HG03565 (cell line): ENCODE data around the gene SOX1.

Experiments used
- ATAC-seq: cut with Tn5 transposase; IDR thresholded peaks from one replicate; pipeline ENCODE4 v1.9.1; 2021; ENCODE audit warnings: mild to moderate bottlenecking, moderate library complexity; ENCODE audit not compliant: unreplicated experiment

Gene SOX1

DNA sequence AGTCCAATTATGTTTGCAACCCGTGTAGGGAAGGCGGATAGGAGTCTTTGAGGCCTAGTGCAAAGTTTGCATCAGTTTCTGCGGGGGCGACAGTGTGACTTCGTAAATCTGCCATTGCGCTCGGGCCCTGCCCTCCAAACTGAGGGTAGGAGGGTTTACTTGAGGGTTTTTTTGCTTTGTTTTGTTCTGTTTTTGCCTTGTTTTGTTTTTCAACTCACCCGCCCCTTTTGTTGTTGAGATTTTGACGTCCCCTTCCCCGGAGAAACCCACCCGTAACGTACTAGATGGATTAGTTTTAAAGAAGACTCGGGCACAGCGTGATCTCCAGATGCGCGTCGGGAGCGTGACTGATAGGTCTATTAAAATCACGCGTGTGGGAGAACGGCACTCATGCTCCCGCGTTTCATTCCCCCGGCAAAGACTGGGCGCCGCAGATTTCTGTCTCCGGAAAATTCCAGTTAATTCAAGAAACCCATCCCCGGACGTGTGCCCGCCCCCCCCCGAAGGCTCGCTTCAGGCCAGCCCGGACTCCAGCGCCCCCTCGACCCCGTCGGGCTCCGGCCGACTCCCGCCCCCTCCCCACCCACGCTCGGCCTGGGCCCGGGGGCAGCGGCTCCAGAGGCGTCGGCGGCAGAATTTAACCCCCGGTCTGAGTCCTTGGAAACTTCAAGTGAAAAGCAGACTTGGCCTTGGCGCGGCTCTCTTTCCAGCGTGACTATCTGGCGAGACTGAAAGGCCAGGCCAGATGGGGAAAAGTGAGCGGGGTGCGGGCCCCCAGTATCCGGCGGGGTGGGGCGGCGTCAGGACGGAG is 5.0 kb downstream of the SOX1 start:
- ATAC-seq: no peak

DNA sequence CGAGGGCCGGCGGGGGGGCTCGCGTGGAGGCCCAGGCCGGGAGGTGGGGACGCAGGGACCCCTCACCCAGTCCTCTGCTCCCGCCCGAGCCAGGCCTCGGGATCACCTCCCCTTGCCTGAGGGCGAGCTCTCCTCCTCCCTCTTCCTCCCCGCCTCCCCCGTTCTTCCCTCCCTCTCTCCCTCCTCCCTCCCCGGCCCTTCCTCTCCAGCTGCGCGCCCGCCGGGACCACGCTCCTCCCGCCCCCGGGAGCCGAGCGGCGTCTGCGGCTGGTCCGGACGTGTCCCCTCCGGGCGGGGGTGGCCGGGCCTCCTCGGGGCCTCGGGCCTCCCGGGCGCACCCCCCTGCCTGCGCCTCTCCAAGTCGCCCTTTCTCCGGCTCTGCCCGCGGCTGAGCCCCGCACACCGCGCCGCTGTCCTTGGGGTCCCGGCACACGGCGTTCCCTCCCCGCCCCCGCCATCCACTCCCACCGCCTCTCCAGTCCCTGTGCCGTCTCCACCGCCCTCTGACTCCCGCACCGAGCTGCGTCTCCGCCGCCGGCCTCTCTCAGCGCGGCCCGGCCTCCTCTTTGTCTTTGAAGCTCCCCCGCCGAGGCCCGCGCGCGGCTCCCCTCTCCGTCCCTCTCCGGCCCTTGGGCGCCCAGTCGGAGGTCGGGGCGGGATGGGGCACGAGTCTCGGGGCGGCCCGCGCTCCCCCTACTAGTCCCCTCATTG is 5.7 kb downstream of the SOX1 start:
- no peak for ATAC-seq

DNA sequence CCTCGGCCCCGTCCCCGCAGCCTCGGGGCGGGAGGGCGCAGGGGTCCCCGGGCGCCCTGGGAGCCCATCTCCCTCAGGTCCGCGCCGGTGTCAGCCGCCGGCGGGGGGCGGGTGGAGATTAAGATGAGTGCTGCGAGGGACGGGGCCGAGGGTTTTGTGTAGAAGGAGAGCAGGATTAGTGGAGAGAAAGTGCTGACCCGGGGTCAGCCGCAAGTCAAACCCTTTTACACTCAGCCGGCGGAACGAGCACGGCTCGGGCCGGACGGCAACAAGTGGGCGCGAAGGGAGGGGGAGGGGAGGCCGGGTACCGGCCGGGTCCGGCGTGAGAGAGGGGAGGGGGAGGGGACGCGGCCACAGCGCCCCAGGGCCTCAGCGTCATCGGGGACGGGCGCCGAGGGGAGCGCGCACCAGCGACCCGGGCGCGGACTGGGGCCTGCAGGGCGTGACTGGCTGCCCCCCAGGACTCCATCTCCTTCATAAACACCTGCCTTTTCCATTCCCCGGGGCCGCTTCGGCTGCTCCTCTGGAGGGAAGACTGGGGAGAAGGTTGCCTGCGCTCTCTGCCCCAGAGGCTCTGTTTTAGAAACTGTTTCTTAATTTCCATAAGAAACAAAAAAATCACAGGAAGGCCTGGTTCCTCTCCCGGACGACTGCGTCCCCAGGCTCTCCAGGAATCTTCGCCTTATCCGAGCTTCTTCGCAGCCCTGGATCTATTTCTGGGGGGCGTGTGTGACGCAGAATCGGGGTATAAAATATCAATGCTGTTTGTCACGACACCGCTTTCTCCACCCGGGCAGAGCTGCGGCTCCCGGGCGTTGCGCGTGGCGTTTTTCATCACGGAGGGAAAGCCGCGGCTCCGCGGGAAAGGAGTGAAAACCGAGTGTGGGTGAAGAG is 6.5 kb downstream of the SOX1 start:
- ATAC-seq: no peak

DNA sequence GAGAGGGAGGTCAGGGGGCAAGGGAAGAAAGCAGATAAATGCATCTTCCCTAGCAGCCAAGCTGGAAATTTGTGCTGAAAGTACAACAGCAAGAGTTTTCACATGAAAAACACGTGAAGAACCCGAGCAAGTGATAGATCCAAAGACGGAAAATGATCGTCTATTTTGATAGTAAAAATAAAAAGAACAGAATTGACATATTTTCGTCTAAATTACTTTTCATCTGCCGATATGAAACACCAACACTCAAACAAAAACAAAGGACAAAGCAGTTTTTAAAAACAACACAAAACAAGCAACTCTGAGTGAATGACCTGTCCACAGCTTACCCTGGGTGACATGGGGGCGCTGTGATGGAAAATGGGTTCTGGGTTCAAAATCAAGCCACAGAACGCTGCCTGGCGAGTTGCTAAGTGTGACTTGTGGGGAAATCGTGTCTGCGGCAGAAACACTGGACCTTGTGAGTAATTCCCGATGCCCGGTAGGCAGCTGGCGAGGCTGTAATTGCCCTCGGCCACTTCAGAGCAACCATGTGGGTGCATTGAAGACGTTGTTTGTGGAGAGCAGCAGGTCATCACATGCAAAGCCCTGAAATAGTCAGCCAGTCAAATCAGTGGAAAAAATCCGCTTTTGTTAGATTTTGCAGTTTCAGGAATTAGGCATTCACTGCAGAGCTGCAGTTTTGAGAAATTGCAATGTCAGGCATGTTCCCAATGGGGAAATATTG is 7.4 kb downstream of the SOX1 start:
- ATAC-seq: no peak

DNA sequence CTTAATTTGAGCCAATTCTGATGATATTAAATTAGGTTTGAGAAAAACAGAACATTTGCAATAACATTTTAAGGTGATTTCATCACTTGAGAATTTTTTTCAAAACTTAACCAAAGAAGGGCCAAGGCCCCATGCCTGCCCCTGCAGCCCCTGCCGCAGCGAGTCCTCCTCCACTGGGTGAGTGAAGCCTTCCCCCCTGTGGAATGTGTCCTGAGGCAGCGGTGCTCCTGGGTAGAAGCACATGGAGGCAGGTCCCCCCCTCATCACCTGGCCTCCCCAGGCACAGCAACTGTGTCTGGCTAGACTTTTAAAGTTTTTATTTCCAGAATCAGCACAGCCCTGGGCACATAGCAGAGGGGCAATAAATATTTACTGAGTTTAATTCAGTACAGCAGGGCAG is 10.8 kb downstream of the SOX1 start:
- no peak for ATAC-seq

DNA sequence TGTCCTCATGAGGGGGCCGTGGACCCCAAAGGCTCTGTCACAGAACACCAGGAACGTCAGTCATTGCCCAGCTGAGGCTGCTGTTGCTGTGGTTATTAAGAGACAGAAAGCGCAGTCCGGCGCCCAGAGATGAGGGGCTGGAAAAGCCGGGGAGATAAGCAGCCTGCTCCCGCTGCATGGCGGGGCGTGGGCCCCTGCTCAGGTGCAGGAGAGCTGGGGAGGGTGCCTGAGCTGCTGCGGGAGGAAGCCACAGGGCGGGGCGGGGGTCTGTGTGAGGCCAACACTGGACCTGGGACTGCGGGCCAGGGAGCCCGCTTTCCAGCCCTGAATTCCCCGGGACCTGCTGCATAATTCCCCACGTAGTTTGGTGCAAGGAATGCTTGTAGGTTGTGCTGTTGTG is 11.3 kb downstream of the SOX1 start:
- no peak for ATAC-seq

DNA sequence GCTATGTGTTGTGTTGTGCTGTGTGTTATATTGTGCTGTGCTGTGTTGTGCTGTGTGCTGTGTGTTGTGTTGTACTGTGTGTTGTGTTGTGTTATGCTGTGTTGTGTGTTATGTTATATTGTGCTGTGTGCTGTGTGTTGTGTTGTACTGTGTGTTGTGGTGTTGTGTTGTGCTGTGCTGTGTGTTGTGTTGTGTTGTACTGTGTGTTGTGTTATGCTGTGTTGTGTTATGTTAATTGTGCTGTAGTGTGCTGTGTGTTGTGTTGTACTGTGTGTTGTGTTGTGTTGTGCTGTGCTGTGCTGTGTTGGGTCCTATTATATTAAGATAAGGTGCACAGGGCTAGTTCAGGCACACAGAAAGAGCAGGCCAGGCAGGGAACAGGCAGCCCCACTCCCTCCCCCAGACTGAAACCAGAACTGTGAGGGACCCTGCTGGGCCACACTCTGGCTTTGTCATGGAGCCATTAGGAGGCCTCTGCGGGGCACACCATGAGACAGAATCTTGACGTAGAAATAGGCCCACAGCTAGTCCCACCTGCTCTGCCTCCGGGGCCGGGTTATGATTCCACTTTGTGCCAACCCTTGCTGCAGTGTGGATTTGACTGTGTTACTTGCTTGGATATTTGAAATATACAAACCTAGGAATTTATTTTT is 12.1 kb downstream of the SOX1 start:
- ATAC-seq: no peak

DNA sequence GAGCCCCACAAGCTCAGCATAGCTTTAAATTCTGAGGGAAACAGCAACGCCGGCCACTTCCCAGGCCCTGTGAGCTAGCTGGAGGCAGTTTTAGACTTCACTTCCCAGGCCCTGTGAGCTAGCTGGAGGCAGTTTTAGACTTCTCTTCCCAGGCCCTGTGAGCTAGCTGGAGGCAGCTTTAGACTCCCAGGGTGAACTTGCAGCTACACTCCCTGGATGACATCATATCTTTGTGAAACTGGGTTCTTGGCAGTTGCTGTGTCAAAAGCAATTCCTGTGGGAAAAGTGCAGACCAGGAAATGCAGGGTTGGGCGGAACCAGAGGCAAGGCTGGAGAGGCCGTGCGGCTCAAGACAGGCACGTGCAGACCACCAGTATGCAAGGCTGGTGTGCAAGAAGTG is 12.7 kb downstream of the SOX1 start:
- no peak for ATAC-seq

DNA sequence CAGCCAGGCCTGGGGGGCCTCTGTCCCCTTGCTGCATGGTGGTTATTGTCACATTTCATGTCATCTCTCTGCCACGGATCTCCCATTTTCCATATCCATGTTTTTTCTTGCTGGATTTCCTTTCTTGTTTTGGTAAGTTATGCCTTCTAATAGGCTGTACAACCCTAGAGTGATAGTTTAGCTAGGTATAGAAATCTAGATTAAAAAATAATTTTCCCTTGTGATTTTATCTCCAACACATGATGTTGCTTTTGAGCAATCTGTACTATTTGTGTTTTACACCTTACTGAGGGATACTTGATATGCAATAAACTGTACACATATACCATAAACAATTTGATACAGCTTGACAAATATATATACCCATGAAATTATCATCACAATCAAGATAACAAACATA is 17.0 kb downstream of the SOX1 start:
- ATAC-seq: no peak

DNA sequence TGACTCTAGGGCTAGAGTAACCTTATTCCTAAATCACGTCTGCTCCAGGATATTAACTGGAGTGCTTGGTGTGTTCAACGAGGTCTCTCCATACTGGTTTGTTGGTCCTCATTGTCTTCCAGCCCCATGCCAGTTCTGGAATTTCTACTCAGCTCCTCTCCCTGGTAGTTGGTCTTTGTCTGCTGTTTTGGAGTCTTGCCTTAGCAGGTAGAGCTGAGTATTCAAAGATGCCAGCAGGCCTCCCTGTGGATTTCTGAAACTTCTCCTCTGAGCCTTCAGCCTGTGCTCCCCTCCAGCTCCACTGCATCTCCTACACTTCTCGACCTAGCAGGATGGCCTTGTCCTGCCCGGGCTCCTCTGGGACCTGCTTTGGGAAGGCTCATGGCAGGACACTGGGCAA is 25.5 kb downstream of the SOX1 start:
- ATAC-seq: no peak

DNA sequence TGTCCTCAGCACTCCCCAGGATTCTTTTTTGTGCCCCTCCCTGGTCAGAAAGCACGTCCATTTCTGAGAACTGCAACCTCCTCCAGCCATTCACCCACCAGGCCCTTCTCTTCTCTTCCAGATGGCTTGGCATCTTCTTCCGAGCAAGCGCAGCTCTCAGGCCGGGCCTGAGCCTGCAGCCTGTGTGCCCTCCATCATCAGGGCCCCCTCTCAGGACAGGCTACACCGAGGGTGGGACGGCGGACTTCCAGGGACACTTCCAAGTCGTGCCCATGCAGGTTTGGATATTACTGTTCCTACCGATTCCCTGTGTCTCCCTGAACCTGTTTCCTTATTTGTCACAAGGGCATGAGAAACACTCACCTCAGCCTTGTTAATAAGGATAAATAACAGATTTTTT is 28.4 kb downstream of the SOX1 start:
- no peak for ATAC-seq

DNA sequence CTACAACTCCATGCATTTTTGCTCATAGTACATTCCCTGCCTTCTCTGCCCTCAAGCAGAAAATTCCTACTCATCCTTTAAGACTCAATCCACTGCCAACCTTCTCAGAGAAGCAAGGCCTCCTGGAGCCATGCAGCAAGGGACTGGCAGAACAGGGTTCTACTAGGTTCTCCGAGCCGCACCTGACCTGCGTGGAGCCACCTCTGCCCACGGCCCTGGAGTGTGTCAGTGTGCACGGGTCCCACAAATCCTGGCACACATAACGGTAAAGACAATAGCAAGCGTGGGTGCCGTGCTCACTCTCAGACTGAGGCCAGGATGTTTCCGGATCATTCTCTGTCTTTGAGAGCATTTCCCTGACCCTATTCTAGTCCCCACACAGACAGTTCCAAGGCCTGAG is 30.0 kb downstream of the SOX1 start:
- no peak for ATAC-seq

DNA sequence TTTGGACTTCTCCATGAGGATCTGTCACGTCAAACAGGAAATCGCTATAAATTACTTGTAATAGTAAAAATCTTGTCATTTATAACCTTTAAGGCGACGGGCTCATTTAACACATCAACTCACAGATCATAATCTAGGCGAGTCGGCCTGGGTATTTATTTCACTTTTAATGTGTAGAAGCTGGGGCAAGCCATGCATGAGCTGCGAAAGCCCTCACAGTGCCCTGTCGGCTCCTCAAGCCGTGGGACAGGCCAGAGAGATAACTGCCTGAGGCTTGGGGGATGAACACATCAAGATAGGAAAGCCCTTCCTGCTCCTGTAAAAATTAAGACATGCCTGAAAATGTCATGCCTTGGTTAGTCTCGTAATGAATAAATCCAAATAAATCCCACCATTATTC is 30.8 kb downstream of the SOX1 start:
- ATAC-seq: no peak

DNA sequence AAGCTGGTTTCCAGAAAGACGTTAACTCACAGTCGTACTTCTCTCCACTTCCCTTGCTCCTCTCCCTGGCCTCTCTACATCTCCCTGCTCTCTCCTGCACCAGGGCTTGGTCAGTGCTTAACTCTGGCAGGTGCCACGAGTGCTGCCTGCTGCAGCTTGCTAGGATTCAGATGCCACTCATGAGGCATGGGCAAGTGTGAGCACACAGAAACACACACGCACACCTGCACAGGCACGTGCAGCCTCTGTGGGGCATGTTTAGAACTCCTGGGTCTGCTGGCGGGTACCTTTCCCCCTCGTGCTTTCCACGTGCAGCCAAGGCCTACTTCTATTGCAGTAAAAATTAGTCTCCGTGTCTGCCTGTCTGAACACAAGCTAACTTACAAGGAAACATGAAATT is 31.8 kb downstream of the SOX1 start:
- no peak for ATAC-seq

DNA sequence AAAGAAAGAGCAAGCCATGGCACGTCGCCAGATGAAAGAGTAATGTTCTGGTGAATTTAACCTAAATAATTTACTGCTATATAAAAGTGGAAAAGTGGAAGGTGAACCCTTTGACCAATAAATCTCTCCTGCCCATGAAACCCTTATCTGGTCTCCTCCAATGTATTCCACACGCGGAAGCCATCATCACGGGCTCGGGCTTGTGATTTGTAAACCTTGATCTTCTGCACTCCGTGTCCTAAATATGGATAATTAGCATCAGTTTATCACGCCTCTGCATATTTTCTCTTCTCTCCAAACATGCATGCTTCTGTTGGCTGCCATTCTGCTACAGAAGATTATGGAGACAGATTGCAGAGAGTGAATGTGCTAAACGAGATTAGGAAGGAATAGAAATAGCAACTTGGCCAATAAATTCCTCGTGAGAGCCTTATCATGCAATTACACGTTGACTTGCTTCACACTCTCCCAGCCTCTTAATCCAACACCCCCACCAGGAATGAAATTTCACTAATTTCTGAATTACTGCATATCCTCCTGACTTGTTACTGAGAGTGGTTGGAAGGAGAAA is 34.5 kb downstream of the SOX1 start:
- no peak for ATAC-seq

DNA sequence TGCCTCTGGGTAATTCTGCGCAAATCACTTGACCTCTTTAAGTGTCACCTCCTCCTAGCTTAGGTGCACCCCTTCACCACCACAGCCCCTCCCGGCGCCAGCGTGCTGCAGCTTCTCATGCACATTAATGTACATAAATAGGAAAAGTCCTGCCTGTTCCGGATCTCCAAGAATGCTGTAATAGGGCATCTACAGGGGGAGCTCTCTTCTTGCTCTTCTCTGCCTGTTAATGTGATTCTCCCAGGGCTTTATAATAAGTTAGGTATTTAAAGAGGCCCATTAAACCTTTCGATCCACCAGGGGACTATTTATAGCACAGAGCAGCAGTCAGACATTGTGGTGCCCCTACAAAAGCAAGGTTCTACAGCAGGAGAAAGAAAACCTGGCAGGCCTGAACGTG is 35.3 kb downstream of the SOX1 start:
- ATAC-seq: no peak

DNA sequence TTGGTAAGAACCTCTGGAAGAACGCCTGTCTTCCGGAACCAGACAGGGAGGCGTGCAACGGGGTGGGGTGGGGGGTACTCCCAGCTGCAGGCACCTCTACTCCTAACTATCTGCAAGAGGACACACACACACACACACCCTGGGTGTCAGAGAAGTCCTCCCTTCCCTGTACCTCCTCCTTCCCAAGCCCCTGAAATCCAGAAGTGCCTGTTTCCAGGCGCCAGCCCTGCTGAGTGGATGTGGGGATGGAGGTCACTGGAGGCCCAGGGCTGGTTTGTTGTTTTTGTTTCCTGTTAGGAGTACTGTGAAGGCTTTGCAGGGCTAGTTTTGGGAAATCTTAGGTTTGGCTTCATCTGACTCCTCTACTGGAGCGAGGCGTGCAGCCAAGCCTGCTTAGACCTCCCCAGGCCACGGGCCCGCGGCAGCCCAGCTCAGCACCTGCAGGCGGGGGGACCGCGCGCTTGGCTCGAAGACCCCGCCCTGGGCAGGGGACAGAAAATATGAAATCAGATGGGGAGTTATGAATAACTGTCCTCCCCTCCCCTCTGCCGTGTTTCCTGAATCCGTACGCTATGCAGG is 36.4 kb downstream of the SOX1 start:
- ATAC-seq: no peak

DNA sequence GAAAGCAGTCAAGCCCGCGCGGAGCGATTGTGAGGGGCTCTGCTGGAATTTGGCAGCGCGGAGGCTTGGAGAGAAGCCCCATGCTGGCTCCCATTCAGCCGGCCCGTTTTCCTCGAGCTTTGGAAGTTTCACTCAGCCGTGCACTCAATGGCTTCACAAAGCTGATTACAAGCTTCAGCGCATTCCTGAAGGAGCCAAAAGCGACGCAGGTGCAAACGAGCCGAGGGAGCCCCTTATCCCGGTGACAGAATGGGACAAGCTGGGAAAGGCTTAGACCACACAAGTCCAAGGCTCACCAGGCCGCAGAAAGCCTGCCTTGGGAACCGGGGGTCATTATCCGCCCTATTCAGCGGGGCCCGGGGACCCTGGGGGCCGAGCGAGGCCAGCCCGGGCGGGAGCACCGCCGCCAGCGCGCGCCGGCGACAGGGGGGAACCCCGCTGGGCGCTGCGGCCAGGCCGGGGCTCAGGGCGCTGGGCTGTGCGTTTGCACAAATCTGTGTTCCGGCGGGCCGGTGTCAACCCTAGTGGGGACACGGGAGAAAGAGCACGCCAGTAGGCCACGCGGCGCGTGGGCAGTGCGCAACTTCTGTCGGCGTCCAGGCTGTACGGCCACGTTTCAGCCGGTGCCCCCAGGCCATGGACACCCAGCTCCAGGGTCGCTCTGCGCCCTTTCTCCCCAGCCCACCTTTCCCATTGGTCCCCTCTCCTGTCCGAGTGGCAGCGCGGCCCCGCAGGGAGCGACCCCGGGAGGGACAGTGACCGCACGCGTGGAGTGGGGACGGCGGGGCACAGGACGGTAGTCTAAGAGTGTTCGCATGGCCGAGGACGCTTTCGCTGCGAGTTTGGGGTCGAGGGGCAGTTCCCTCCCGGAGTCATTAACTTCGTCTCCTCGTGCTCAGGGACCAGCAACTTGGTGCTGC is 37.3 kb downstream of the SOX1 start:
- no peak for ATAC-seq

DNA sequence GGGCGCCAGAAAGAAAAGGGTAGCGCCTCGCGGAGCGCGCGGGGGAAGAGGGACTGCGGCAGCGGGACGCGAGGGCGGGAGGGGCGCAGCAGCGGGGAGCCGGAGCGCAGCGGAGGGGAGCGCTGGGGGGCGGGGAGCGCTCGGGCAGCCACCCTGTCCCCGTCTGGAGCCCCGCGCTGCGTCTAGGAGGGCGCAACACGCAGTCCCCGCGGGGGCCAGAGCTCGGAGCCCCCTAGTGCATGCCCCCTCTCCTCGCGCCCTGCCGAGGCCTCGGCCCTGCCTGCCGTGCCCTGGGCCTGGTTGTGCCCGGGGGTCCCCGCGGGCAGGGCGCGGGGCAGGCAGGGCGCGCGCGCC is 37.9 kb downstream of the SOX1 start:
- no peak for ATAC-seq
